CD4-positive, alpha-beta T cell (primary cell): ENCODE data around the gene TBC1D16. TPM values are rescaled to one million over a fixed set of nuclear protein-coding genes. Genes with fewer than 3 reads are reported as not detected.

Source experiments
- ATAC-seq: fragments of 200-7000 bp; cut with Tn5 transposase; one replicate; pipeline ENCODE4 v1.10.0; 2022; ENCODE audit warnings: mild to moderate bottlenecking; ENCODE audit not compliant: poor library complexity
- CTCF ChIA-PET: fragments of 350-600 bp; sonication (Branson Sonifier 250); formaldehyde crosslinking; loops from one replicate; lab custom pipeline; 2021; ENCODE audit warnings: antibody characterized with exemption, inconsistent platforms; lab: Charles Lee
- POLR2A ChIA-PET: fragments of 350-600 bp; sonication (Branson Sonifier 250); formaldehyde crosslinking; loops from one replicate; lab custom pipeline; 2021; ENCODE audit warnings: antibody characterized with exemption, inconsistent platforms; lab: Charles Lee
- DNase-seq, 14 experiments: peaks; one replicate each; pipeline ENCODE4 v3.0.0-alpha.2; 2013 to 2020; ENCODE audit warnings: mixed read lengths in 2 of 14
- H3K27ac ChIP-seq, 2 donors: one replicate each; pipeline versions ENCODE4 v1.5.1 to v1.7.0; 2013; ENCODE audit warnings: low read length in 2 of 2, low read depth in 1 of 2, mild to moderate bottlenecking in 1 of 2
- H3K27me3 ChIP-seq, 2 experiments: 1 replicate in 1 of 2; 2 replicates in 1 of 2; pipeline versions ENCODE4 v1.6.1 to v1.7.0; 2013; ENCODE audit warnings: low read length in 2 of 2, control low read depth in 1 of 2, mild to moderate bottlenecking in 1 of 2, moderate library complexity in 1 of 2; ENCODE audit not compliant: insufficient read depth in 2 of 2, control insufficient read depth in 1 of 2
- H3K36me3 ChIP-seq: one replicate; pipeline ENCODE4 v1.6.1; 2013; ENCODE audit warnings: low read length, control low read depth; ENCODE audit not compliant: insufficient read depth
- H3K4me1 ChIP-seq: one replicate; pipeline ENCODE4 v1.6.1; 2013; ENCODE audit warnings: low read length, control low read depth; ENCODE audit not compliant: insufficient read depth
- H3K4me3 ChIP-seq: one replicate; pipeline ENCODE4 v1.5.1; 2013; ENCODE audit warnings: mild to moderate bottlenecking, low read length, moderate library complexity
- H3K9me3 ChIP-seq, 2 experiments: 1 replicate in 1 of 2; 2 replicates in 1 of 2; pipeline versions ENCODE4 v1.6.1 to v1.7.0; 2013; ENCODE audit warnings: low read length in 2 of 2, mild to moderate bottlenecking in 2 of 2, control low read depth in 1 of 2, moderate library complexity in 1 of 2; ENCODE audit not compliant: control insufficient read depth in 1 of 2, insufficient read depth in 1 of 2
- H3K27ac Mint-ChIP-seq: one replicate; pipeline ENCODE4 v1.8.0; 2020; ENCODE audit warnings: mixed read lengths
- H3K27me3 Mint-ChIP-seq: one replicate; pipeline ENCODE4 v1.8.0; 2021; ENCODE audit warnings: mixed read lengths
- H3K36me3 Mint-ChIP-seq: one replicate; pipeline ENCODE4 v1.8.0; 2021; ENCODE audit warnings: low read depth, mixed read lengths
- H3K4me1 Mint-ChIP-seq: one replicate; pipeline ENCODE4 v1.8.0; 2021; ENCODE audit warnings: low read depth, mixed read lengths
- H3K4me3 Mint-ChIP-seq: one replicate; pipeline ENCODE4 v1.8.0; 2020; ENCODE audit warnings: mild to moderate bottlenecking, mixed read lengths
- H3K9me3 Mint-ChIP-seq: one replicate; pipeline ENCODE4 v1.8.0; 2020; ENCODE audit warnings: mixed read lengths
- CTCF ChIP-seq: fragments of 200-600 bp; IDR thresholded peaks from one replicate; pipeline ENCODE4 v1.8.0; 2022; ENCODE audit warnings: antibody characterized with exemption, mild to moderate bottlenecking
- intact Hi-C, 2 experiments: fragments of 100-400 bp; cut with DNase I in 1 of 2; cut with micrococcal nuclease in 1 of 2; formaldehyde crosslinking; loops; one replicate each; pipeline versions ENCODE4 v1.15.1 to v1.9.0; 2023 to 2025; cut with DNase I, micrococcal nuclease
- total RNA-seq, 174 experiments: library from RNA in 2 of 174; stranded (reverse) in 2 of 174; gene quantifications; one replicate each; pipeline ENCODE4 v1.2.3 and lab custom pipeline; 2021 to 2026

Gene TBC1D16
- total RNA-seq, 2 experiments from 2014 or later = 1.9 to 2.5 TPM

- DNase-seq (no peak), ATAC-seq (no peak)
- H3K4me1 Mint-ChIP-seq = no peaks in the 10 kb centered on the region
- H3K9me3 ChIP-seq = peaks cover 0 to 10% of the 10 kb centered on the region in 2 experiments
- POLR2A ChIA-PET = no interaction called here
- H3K36me3 Mint-ChIP-seq = no peaks in the 10 kb centered on the region
- H3K36me3 ChIP-seq = no peaks in the 10 kb centered on the region
- H3K4me1 ChIP-seq = peaks cover 44% of the 10 kb centered on the region
- intact Hi-C loops = no loop called here
- peaks cover 63% of the 10 kb centered on the region for H3K27me3 Mint-ChIP-seq
- no peak overlapping the region for H3K4me3 Mint-ChIP-seq
- TF ChIP-seq CTCF = no peak
- no peaks in the 10 kb centered on the region for H3K9me3 Mint-ChIP-seq
- H3K27ac Mint-ChIP-seq = no peak overlapping the region
- H3K27ac ChIP-seq = no peak overlapping the region
- H3K4me3 ChIP-seq = no peak overlapping the region
- H3K27me3 ChIP-seq = peaks cover 36 to 54% of the 10 kb centered on the region in 2 experiments
- CTCF ChIA-PET = no interaction called here
Observed at GRCh38 chr17:79931817-79932309, 103.8 kb downstream of the TBC1D16 start.

GRCh38 chr17:79930877-79931816 lies 104.5 kb downstream of the TBC1D16 start:
- DNase-seq (no peak), ATAC-seq (no peak)
- H3K27ac ChIP-seq = no peak overlapping the region
- Mint-ChIP-seq H3K27me3 (peaks cover 64% of the 10 kb centered on the region), H3K4me3 (no peak overlapping the region), H3K4me1 (no peaks in the 10 kb centered on the region), H3K36me3 (no peaks in the 10 kb centered on the region), H3K27ac (no peak overlapping the region), H3K9me3 (no peaks in the 10 kb centered on the region)
- peaks cover 0 to 10% of the 10 kb centered on the region in 2 experiments for H3K9me3 ChIP-seq
- TF ChIP-seq CTCF = no peak
- H3K4me3 ChIP-seq = no peak overlapping the region
- POLR2A ChIA-PET = no interaction called here
- peaks cover 38 to 54% of the 10 kb centered on the region in 2 experiments for H3K27me3 ChIP-seq
- intact Hi-C loops = no loop called here
- H3K36me3 ChIP-seq = no peaks in the 10 kb centered on the region
- CTCF ChIA-PET = no interaction called here
- H3K4me1 ChIP-seq = peaks cover 37% of the 10 kb centered on the region

GRCh38 chr17:79930062-79930876 lies 105.4 kb downstream of the TBC1D16 start:
- Histone ChIP-seq H3K4me3 (no peak overlapping the region), H3K9me3 (peaks cover 0 to 10% of the 10 kb centered on the region in 2 experiments), H3K36me3 (no peaks in the 10 kb centered on the region), H3K27ac (no peak overlapping the region), H3K4me1 (peaks cover 28% of the 10 kb centered on the region), H3K27me3 (peaks cover 39 to 54% of the 10 kb centered on the region in 2 experiments)
- TF ChIP-seq CTCF = no peak
- H3K36me3 Mint-ChIP-seq = no peaks in the 10 kb centered on the region
- no peak overlapping the region for H3K4me3 Mint-ChIP-seq
- POLR2A ChIA-PET = no interaction called here
- intact Hi-C loops = no loop called here
- ATAC-seq (no peak), DNase-seq (no peak)
- H3K27me3 Mint-ChIP-seq = peaks cover 59% of the 10 kb centered on the region
- no peak overlapping the region for H3K27ac Mint-ChIP-seq
- CTCF ChIA-PET = no interaction called here
- H3K4me1 Mint-ChIP-seq = no peaks in the 10 kb centered on the region
- H3K9me3 Mint-ChIP-seq = no peaks in the 10 kb centered on the region
